ENCODE measurements around the gene CENPX.
"Not testable (repeated sequence)": the region's sequence is repeated elsewhere in the genome, so short reads cannot be mapped to it uniquely, and the experiment has no call there.

The CENPX gene

GRCh38 chr17:82038796-82039409, 16.2 kb upstream of the CENPX start:
- not testable (repeated sequence) for DNase-seq

- no peak for DNase-seq
Measured at GRCh38 chr17:82037889-82038195, 15.2 kb upstream of the CENPX start.

GRCh38 chr17:82037092-82037888, 14.6 kb upstream of the CENPX start, which contains the start of gene DCXR:
TSS of gene DCXR (minus strand) at chr17:82037697. CDS start at chr17:82037682, 15 bp downstream.
- DNase-seq = peak; percentile 61

GRCh38 chr17:82036634-82037091, 14.0 kb upstream of the CENPX start:
- DNase-seq = no peak

GRCh38 chr17:82035956-82036633, 13.4 kb upstream of the CENPX start:
- no peak for DNase-seq

GRCh38 chr17:82035488-82035887, 12.8 kb upstream of the CENPX start:
- no peak for DNase-seq

GRCh38 chr17:82034371-82035011, 11.8 kb upstream of the CENPX start:
- DNase-seq = no peak

GRCh38 chr17:82033359-82034085, 10.8 kb upstream of the CENPX start:
- DNase-seq = no peak

GRCh38 chr17:82031885-82032627, 9.4 kb upstream of the CENPX start:
- no peak for DNase-seq

GRCh38 chr17:82031303-82031884, 8.7 kb upstream of the CENPX start, which contains the start of gene RAC3:
TSS of gene RAC3 (plus strand) at chr17:82031678. CDS start at chr17:82031762, 84 bp downstream.
- no peak for DNase-seq

GRCh38 chr17:82030470-82031302, 8.0 kb upstream of the CENPX start:
- DNase-seq = peak; percentile 7

GRCh38 chr17:82029990-82030469, 7.4 kb upstream of the CENPX start:
- DNase-seq = no peak

- DNase-seq = peak; percentile 28
Measured at GRCh38 chr17:82029391-82029790, 6.7 kb upstream of the CENPX start.

GRCh38 chr17:82028966-82029365, 6.3 kb upstream of the CENPX start:
- no peak for DNase-seq

- DNase-seq = no peak
Measured at GRCh38 chr17:82028246-82028645, 5.6 kb upstream of the CENPX start.

GRCh38 chr17:82025401-82026107, 2.9 kb upstream of the CENPX start:
- DNase-seq = no peak

- no peak for DNase-seq
Measured at GRCh38 chr17:82024859-82025258, 2.2 kb upstream of the CENPX start.

GRCh38 chr17:82023447-82024241, 966 bp upstream of the CENPX start:
- DNase-seq = no peak

GRCh38 chr17:82022981-82023446, 336 bp upstream of the CENPX start, which contains the start of gene LRRC45:
TSS of gene LRRC45 (plus strand) at chr17:82023305. CDS start at chr17:82023644, 339 bp downstream.
- peak; percentile 85 for DNase-seq

Data from DMS79 treated with DMSO at 0.1 percent for 48 hours (cell line).